Fibroblast of lung (primary cell): ENCODE data around the gene IDNK. TPM values are rescaled to one million over a fixed set of nuclear protein-coding genes. Genes with fewer than 3 reads are reported as not detected.

Source experiments
- DNase-seq, 2 donors: peaks; one replicate each; pipeline versions ENCODE4 v3.0.0 to v3.0.0-alpha.2; 2010; ENCODE audit warnings: low read depth in 2 of 2
- H2AFZ ChIP-seq: 2 replicates; pipeline ENCODE4 v1.5.1; 2012; ENCODE audit warnings: low read length, control low read depth, inconsistent platforms
- H3K27ac ChIP-seq: 2 replicates; pipeline ENCODE4 v1.5.1; 2011; ENCODE audit warnings: low read length, control low read depth; ENCODE audit not compliant: insufficient read depth
- H3K27me3 ChIP-seq: 2 replicates; pipeline ENCODE4 v1.5.1; 2011; ENCODE audit warnings: mild to moderate bottlenecking, low read length; ENCODE audit not compliant: control insufficient read depth, insufficient read depth
- H3K36me3 ChIP-seq: 2 replicates; pipeline ENCODE4 v1.5.1; 2011; ENCODE audit warnings: low read length; ENCODE audit not compliant: control insufficient read depth, insufficient read depth
- H3K4me1 ChIP-seq: 2 replicates; pipeline ENCODE4 v1.5.1; 2011; ENCODE audit warnings: low read length; ENCODE audit not compliant: control insufficient read depth, insufficient read depth; ENCODE audit errors: extremely low read depth
- H3K4me2 ChIP-seq: 2 replicates; pipeline ENCODE4 v1.5.1; 2011; ENCODE audit warnings: low read length, control low read depth; ENCODE audit not compliant: insufficient read depth; ENCODE audit errors: extremely low read depth
- H3K4me3 ChIP-seq, 4 experiments: fragments of 200-600 bp in 1 of 4; sonication (generic) in 1 of 4; replicated peaks in 1 of 4; 2 replicates each; pipeline ENCODE4 v1.5.1; 2011 to 2016; ENCODE audit warnings: low read length in 4 of 4, low read depth in 3 of 4, mild to moderate bottlenecking in 3 of 4, control low read depth in 2 of 4, inconsistent platforms in 1 of 4, mixed read lengths in 1 of 4; ENCODE audit not compliant: insufficient read depth in 1 of 4; ENCODE audit errors: control extremely low read depth in 1 of 4
- H3K79me2 ChIP-seq: 2 replicates; pipeline ENCODE4 v1.5.1; 2012; ENCODE audit warnings: mild to moderate bottlenecking, low read length, inconsistent platforms; ENCODE audit not compliant: control insufficient read depth, insufficient read depth
- H3K9ac ChIP-seq: 2 replicates; pipeline ENCODE4 v1.5.1; 2011; ENCODE audit warnings: mild to moderate bottlenecking, low read length, control low read depth; ENCODE audit not compliant: insufficient read depth
- H3K9me3 ChIP-seq: 2 replicates; pipeline ENCODE4 v1.5.1; 2012; ENCODE audit warnings: low read depth, low read length; ENCODE audit not compliant: control insufficient read depth, insufficient read depth
- H4K20me1 ChIP-seq: 2 replicates; pipeline ENCODE4 v1.5.1; 2011; ENCODE audit warnings: low read length; ENCODE audit not compliant: control insufficient read depth, insufficient read depth; ENCODE audit errors: extremely low read depth
- CTCF ChIP-seq, 2 donors: IDR thresholded peaks in 1 of 2; conservative IDR thresholded peaks in 1 of 2; 1 replicate in 1 of 2; 2 replicates in 1 of 2; pipeline ENCODE4 v1.5.1; 2011 to 2012; ENCODE audit warnings: low read length in 2 of 2, control low read depth in 1 of 2, inconsistent platforms in 1 of 2, low read depth in 1 of 2, mild to moderate bottlenecking in 1 of 2
- EZH2 ChIP-seq: IDR thresholded peaks from 2 replicates; pipeline ENCODE4 v1.5.1; 2012; ENCODE audit warnings: low read length, control low read depth, mild to moderate bottlenecking; ENCODE audit errors: missing control alignments
- polyA plus RNA-seq, 2 donors: library from polyadenylated mRNA; depleted of rRNA in 1 of 2; stranded (reverse) in 1 of 2; unstranded in 1 of 2; fragments of >200 nt; gene quantifications; 2 replicates each; pipeline ENCODE4 v1.2.1, GENCODE V29; 2011 to 2012; ENCODE audit warnings: missing spikeins in 1 of 2
- total RNA-seq: library from RNA; depleted of rRNA; stranded (reverse); fragments of >200 nt; gene quantifications from 2 replicates; pipeline ENCODE4 v1.2.1, GENCODE V29; 2014

The IDNK gene
- total and polyA plus RNA-seq, 2 donors (not counting 1 experiment from before 2014, with no cell fraction given): 4.5 to 7.8 TPM

- Histone ChIP-seq H3K79me2 (peaks cover 94% of the 10 kb centered on the region), H3K4me1 (no peaks in the 10 kb centered on the region), H3K36me3 (no peaks in the 10 kb centered on the region), H3K27ac (no peak overlapping the region), H4K20me1 (peaks cover 10% of the 10 kb centered on the region), H3K27me3 (no peaks in the 10 kb centered on the region), H2AFZ (no peak overlapping the region), H3K9me3 (no peaks in the 10 kb centered on the region), H3K4me3 (no peak overlapping the region), H3K9ac (no peak overlapping the region), H3K4me2 (no peak overlapping the region)
- no peak for TF ChIP-seq CTCF (conservative IDR thresholded peaks at IDR 0.05 in 1 of 2, IDR thresholded peaks at IDR 0.05 in 1 of 2; ENCODE audit: low read depth in 1 of 2, low read length in 2 of 2)
- TF ChIP-seq EZH2: no peak
- no peak for DNase-seq
Observed at GRCh38 chr9:83688921-83689320, 66.0 kb downstream of the IDNK start.

- no peak overlapping the region for H3K9ac ChIP-seq
- H2AFZ ChIP-seq: no peak overlapping the region
- no peak overlapping the region for H3K27ac ChIP-seq
- no peak overlapping the region for H3K4me3 ChIP-seq
- H3K79me2 ChIP-seq: peaks cover 98% of the 10 kb centered on the region
- no peak for TF ChIP-seq CTCF (conservative IDR thresholded peaks at IDR 0.05 in 1 of 2, IDR thresholded peaks at IDR 0.05 in 1 of 2; ENCODE audit: low read depth in 1 of 2, low read length in 2 of 2)
- no peak for TF ChIP-seq EZH2
- H3K27me3 ChIP-seq: no peaks in the 10 kb centered on the region
- no peaks in the 10 kb centered on the region for H3K9me3 ChIP-seq
- peaks cover 10% of the 10 kb centered on the region for H4K20me1 ChIP-seq
- no peak overlapping the region for H3K4me2 ChIP-seq
- no peaks in the 10 kb centered on the region for H3K36me3 ChIP-seq
- no peaks in the 10 kb centered on the region for H3K4me1 ChIP-seq
- DNase-seq: no peak
Observed at GRCh38 chr9:83691492-83691891, 68.5 kb downstream of the IDNK start.

Other genes with a start within 250 kb of the IDNK start
- gene FRMD3, start 84.7 kb upstream of the IDNK start, total RNA-seq: under 0.01 and 0.66 TPM in 2 replicates
- gene FRMD3, start 84.7 kb upstream of the IDNK start, polyA plus RNA-seq: 0.14 and 0.19 TPM in 2 replicates
- 81.7 and 141 TPM in 2 replicates for gene UBQLN1, start 84.8 kb downstream of the IDNK start, total RNA-seq
- 121 and 130 TPM in 2 replicates for gene UBQLN1, start 84.8 kb downstream of the IDNK start, polyA plus RNA-seq
- gene GKAP1, start 194.6 kb downstream of the IDNK start, total RNA-seq: 2.6 TPM in 2 replicates
- gene GKAP1, start 194.6 kb downstream of the IDNK start, polyA plus RNA-seq: 0.95 and 1.0 TPM in 2 replicates